Adrenal gland (tissue), 5 donors: ENCODE results near the gene SKA3.
"Not testable (repeated sequence)": the region's sequence is repeated elsewhere in the genome, so short reads cannot be mapped to it uniquely, and the experiment has no call there.

Experiments used
- POLR2A ChIP-seq, 2 donors: fragments of 450-650 bp; IDR thresholded peaks; one replicate each; pipeline ENCODE4 v1.6.1; 2017; ENCODE audit warnings: antibody characterized with exemption in 2 of 2, mild to moderate bottlenecking in 2 of 2, moderate library complexity in 1 of 2
- TF ChIP-seq, protein P1 (sequence below), 6 experiments: fragments of 450-650 bp in 4 of 6; fragments of 200-600 bp in 2 of 6; sonication (generic) in 1 of 6; IDR thresholded peaks; 1 replicate in 5 of 6; 2 replicates in 1 of 6; pipeline versions ENCODE4 v1.5.1 to v1.8.0; 2016 to 2021; ENCODE audit warnings: antibody characterized with exemption in 6 of 6, mild to moderate bottlenecking in 2 of 6, moderate library complexity in 1 of 6
- donor health status: DM: no; HTN: no; CAD: no.

DNA sequence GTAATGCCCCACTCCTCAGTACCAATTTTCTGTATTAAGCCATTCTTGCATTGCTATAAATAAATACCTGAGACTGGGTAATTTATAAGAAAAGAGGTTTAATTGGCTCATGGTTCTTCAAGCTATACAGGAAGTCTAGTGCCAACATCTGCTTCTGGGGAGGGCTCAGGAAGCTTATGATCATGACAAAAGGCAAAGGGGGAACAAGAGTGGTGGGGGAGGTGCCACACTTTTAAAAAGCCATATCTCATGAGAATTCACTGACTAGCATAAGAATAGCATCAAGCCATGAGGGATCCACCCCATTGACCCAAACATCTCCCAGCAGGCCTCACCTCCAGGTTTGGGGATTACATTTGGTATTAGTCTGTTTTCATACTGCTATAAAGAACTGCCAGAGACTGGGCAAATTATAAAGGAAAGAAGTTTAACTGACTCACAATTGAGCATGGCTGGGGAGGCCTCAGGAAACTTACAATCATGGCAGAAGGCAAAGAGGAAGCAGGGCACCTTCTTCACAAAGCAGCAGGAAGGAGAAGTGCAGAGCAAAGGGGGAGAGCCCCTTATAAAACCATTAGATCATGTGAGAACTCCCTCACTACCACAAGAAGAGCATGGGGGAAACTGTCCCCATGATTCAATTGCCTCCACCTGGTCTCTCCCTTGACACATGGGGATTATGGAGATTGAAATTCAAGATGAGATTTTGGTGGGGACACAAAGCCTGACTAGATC lies 25.3 kb upstream of the SKA3 start:
- TF ChIP-seq, protein P1, sequence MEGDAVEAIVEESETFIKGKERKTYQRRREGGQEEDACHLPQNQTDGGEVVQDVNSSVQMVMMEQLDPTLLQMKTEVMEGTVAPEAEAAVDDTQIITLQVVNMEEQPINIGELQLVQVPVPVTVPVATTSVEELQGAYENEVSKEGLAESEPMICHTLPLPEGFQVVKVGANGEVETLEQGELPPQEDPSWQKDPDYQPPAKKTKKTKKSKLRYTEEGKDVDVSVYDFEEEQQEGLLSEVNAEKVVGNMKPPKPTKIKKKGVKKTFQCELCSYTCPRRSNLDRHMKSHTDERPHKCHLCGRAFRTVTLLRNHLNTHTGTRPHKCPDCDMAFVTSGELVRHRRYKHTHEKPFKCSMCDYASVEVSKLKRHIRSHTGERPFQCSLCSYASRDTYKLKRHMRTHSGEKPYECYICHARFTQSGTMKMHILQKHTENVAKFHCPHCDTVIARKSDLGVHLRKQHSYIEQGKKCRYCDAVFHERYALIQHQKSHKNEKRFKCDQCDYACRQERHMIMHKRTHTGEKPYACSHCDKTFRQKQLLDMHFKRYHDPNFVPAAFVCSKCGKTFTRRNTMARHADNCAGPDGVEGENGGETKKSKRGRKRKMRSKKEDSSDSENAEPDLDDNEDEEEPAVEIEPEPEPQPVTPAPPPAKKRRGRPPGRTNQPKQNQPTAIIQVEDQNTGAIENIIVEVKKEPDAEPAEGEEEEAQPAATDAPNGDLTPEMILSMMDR (IDR thresholded peaks at IDR 0.05) = not testable (repeated sequence)
- not testable (repeated sequence) for TF ChIP-seq POLR2A (IDR thresholded peaks at IDR 0.05)
